ENCODE data around the gene ATP11B.

DNA sequence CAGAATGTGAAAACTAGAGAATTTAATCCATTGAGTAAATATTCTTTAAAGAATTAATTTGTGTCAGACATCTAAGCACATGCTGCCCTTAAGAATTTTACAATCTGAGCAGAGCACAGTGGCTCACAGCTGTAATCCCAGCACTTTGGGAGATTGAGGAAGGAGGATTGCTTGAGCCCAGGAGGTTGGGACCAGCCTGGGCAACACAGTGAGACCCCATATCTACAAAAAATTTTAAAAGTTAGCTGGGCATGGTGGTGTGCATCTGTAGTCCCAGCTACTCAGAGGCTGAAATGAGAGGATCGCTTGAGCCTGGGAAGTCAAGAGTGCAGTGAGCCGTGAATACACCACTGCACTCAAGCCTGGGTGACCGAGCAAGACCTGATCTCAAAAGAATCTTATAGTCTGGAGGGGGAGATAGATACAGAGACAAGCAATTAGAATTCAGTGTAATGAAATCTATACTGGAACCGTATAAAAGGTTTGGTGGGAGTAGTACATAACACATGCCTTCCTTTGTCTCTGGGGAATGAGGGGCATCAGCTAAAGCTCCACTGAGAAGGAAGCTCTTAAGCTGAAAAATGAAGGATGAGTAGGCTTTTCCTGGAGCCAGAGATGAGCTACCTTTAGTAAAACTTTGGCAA, 21.2 kb downstream of the ATP11B start:
- TF ChIP-seq, protein P1, sequence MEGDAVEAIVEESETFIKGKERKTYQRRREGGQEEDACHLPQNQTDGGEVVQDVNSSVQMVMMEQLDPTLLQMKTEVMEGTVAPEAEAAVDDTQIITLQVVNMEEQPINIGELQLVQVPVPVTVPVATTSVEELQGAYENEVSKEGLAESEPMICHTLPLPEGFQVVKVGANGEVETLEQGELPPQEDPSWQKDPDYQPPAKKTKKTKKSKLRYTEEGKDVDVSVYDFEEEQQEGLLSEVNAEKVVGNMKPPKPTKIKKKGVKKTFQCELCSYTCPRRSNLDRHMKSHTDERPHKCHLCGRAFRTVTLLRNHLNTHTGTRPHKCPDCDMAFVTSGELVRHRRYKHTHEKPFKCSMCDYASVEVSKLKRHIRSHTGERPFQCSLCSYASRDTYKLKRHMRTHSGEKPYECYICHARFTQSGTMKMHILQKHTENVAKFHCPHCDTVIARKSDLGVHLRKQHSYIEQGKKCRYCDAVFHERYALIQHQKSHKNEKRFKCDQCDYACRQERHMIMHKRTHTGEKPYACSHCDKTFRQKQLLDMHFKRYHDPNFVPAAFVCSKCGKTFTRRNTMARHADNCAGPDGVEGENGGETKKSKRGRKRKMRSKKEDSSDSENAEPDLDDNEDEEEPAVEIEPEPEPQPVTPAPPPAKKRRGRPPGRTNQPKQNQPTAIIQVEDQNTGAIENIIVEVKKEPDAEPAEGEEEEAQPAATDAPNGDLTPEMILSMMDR (IDR thresholded peaks at IDR 0.05): no peak
- no peak for TF ChIP-seq POLR2A (IDR thresholded peaks at IDR 0.05)
